T47D (cell line): ENCODE data around the gene AXL.

ENCODE experiments used
- DNase-seq, 2 experiments: peaks; one replicate each; pipeline versions ENCODE4 v3.0.0 to v3.0.0-alpha.2; 2011 to 2012; ENCODE audit warnings: low read depth in 1 of 2, low spot score in 1 of 2
- JUND ChIP-seq: IDR thresholded peaks from 2 replicates; pipeline ENCODE4 v1.6.1; 2012; ENCODE audit warnings: low read depth
- in situ Hi-C: cut with HindIII; loops from 2 replicates; pipeline ENCODE4 v1.10.0; 2016; ENCODE audit warnings: low sequenced_read_pairs, low pct_unique_long_range_greater_than_20kb

The AXL gene

GRCh38 chr19:41249707-41250423, 30.8 kb downstream of the AXL start:
- DNase-seq = peak in 1 of 2 experiments; percentile 37
- in situ Hi-C loops = no loop called here
- no peak for TF ChIP-seq JUND

DNA sequence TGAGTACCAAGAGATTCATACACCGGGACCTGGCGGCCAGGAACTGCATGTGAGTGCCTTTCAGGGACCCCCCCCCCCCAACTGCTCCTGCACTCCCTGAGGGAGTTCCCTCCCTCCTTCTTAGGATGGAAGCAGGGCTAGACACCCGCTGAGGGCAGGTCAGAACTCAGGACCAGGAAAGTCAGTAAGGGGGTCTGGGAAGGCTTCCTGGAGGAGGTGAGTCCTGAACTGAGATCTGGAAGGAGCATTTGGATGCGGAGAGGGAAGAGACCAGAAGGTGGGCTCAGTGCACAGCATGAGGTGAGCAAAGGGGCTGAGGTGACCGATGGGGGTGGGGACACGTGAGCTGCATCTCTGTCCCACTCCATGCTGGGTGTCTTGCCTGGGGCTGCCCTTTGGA, 34.6 kb downstream of the AXL start:
- no peak for TF ChIP-seq JUND
- in situ Hi-C loops = no loop called here
- no peak for DNase-seq

GRCh38 chr19:41255171-41255570, 36.1 kb downstream of the AXL start:
- in situ Hi-C loops = no loop called here
- DNase-seq = no peak
- TF ChIP-seq JUND = no peak

DNA sequence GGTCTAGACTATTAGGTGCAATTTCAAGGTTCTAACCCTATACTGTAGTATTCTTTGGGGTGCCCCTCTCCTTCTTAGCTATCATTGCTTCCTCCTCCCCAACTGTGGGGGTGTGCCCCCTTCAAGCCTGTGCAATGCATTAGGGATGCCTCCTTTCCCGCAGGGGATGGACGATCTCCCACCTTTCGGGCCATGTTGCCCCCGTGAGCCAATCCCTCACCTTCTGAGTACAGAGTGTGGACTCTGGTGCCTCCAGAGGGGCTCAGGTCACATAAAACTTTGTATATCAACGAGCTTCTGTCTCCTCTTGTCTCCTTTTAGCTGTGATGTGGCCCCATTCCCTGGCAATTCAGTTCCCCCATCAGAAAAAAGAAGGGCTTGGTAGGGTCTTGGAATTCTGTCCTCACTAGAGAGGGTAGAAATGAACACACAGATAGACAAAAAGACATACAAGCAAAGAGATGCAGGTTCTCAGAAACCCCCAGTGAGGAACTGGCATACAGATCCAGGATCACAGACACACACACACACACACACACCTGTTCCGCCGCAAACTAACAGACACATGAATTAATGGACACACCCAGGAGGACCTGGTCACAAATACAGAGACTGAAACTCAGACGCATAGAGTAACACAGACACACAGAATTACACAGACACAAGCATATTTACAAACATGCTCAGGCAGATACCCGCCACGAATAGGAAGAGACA, 42.6 kb downstream of the AXL start:
- TF ChIP-seq JUND = no peak
- in situ Hi-C loops = no loop called here

GRCh38 chr19:41263042-41263849, 44.2 kb downstream of the AXL start:
- no peak for TF ChIP-seq JUND
- DNase-seq = no peak

More for the DNA sequence above, 42.6 kb downstream of the AXL start:
- no peak for DNase-seq

DNA sequence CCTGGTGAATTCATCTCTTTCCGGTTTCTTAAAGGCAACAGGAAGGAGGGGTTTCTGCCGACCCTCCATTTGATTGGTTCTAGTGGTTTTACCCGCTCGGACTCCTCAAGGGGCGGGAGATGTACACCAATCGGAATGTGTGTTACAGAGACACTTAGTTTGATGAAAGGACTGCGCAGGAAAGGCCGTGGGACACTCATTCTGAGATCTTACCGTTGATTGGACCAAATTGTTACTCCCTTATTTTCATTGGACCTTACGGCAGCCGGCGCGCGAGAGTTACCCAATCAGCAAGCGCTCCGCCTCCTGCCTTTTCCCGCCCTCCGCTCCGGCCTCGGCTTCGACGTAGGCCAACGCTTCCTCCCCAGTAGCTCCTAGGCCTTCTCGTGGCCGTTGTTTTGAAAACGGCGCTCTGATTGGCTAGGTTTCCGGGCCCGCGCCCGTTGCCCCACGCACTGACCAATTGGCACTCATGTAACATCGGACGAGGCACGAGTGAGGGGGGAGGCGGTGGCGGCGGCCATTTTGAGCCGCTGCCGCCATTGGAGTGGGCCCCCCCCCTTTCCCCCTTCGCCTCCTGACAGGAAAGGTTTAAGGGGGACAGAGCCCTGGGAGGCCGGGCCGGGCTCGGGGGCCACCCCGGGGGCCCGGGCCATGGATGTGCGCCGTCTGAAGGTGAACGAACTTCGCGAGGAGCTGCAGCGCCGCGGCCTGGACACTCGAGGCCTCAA, 45.0 kb downstream of the AXL start, which contains the start of gene HNRNPUL1:
Gene HNRNPUL1, plus strand, starts transcription at position 523 of the 731 bp plus-strand sequence. Its CDS starts 132 bp downstream, at position 655.
- DNase-seq = peak; percentile 96 to 100
- in situ Hi-C loops = no loop called here
- no peak for TF ChIP-seq JUND

More at GRCh38 chr19:41263042-41263849, 44.2 kb downstream of the AXL start:
- in situ Hi-C loops = no loop called here

- in situ Hi-C loops = no loop called here
- peak in 1 of 2 experiments; percentile 41 for DNase-seq
- TF ChIP-seq JUND = no peak
These were observed 45.8 kb downstream of the AXL start for GRCh38 chr19:41264581-41265394.

GRCh38 chr19:41265395-41266153, 46.6 kb downstream of the AXL start:
- no peak for TF ChIP-seq JUND
- in situ Hi-C loops = no loop called here
- peak in 1 of 2 experiments; percentile 35 for DNase-seq

GRCh38 chr19:41269055-41269454, 50.0 kb downstream of the AXL start:
- in situ Hi-C loops = no loop called here
- TF ChIP-seq JUND = no peak
- no peak for DNase-seq

DNA sequence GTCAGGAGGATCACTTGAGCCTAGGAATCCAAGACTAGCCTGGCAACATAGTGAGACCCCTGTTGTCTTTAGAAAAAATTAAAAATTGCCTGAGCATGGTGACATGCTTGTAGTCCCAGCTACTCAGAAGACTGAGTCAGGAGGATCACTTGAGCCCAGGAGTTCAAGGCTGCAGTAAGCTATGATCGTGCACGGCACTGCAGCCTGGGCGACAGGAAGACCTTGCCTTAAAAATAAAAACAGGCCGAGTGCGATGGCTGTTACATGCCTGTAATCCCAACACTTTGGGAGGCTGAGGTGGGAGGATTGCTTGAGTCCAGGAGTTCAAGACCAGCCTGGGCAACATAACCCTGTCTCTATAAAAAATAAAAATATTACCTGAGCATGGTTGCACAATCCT, 50.5 kb downstream of the AXL start:
- no peak for DNase-seq
- in situ Hi-C loops = no loop called here
- no peak for TF ChIP-seq JUND

- DNase-seq = no peak
- TF ChIP-seq JUND = no peak
- in situ Hi-C loops = no loop called here
These were observed 54.1 kb downstream of the AXL start for GRCh38 chr19:41273076-41273475.
